Adrenal gland (tissue), 12 donors: Measurements from ENCODE around the gene TSSC4. TPM values are rescaled to one million over a fixed set of nuclear protein-coding genes. Genes with fewer than 3 reads are reported as not detected.

Experiments used
- DNase-seq, 7 donors: peaks; one replicate each; pipeline ENCODE4 v3.0.0-alpha.2; 2019 to 2020
- H3K27ac ChIP-seq, 5 donors: fragments of 200-600 bp; sonication (generic) in 4 of 5; 1 replicate in 3 of 5; 2 replicates in 2 of 5; pipeline versions ENCODE4 v1.5.1 to v1.8.0; 2016 to 2020; ENCODE audit warnings: mild to moderate bottlenecking in 1 of 5
- H3K27me3 ChIP-seq: fragments of 200-600 bp; 2 replicates; pipeline ENCODE4 v1.8.0; 2021
- H3K36me3 ChIP-seq, 2 donors: fragments of 200-600 bp; replicated peaks in 1 of 2; 1 replicate in 1 of 2; 2 replicates in 1 of 2; pipeline versions ENCODE4 v1.5.1 to v1.8.0; 2018 to 2022
- H3K4me1 ChIP-seq, 2 donors: fragments of 200-600 bp; replicated peaks in 1 of 2; 1 replicate in 1 of 2; 2 replicates in 1 of 2; pipeline versions ENCODE4 v1.5.1 to v1.8.0; 2018 to 2021
- H3K4me3 ChIP-seq, 4 donors: fragments of 200-600 bp; sonication (generic) in 3 of 4; one replicate each; pipeline ENCODE4 v1.5.1; 2016 to 2018
- H3K9me3 ChIP-seq, 3 donors: fragments of 200-600 bp; sonication (generic) in 1 of 3; replicated peaks in 1 of 3; 1 replicate in 2 of 3; 2 replicates in 1 of 3; pipeline versions ENCODE4 v1.5.1 to v1.8.0; 2016 to 2021
- POLR2A ChIP-seq, 2 donors: fragments of 450-650 bp; IDR thresholded peaks; one replicate each; pipeline ENCODE4 v1.6.1; 2017; ENCODE audit warnings: antibody characterized with exemption in 2 of 2, mild to moderate bottlenecking in 2 of 2, moderate library complexity in 1 of 2
- WGBS, 4 donors: extraction: QIAGEN DNeasy Blood & Tissue Kit in 2 of 4; methylation state at CpG; one replicate each; pipeline versions ENCODE4 v1.1.5 to v1.1.7; 2013 to 2017; 5-methylcytosine and 5-hydroxymethylcytosine counted together
- intact Hi-C, 2 donors: fragments of 100-400 bp; cut with DNase I; formaldehyde crosslinking; loops; one replicate each; pipeline versions ENCODE4 v1.14.1 to v1.15.0; 2022 to 2023
- polyA plus RNA-seq, 3 donors: library from polyadenylated mRNA; stranded (reverse); fragments of 200-250 nt in 2 of 3; fragments of 350-450 nt in 1 of 3; fragmentation: Illumina TruSeq in 1 of 3; extraction: RNeasy Lipid Tissue Mini Kit (QIAGEN cat#74804) in 1 of 3; gene quantifications; one replicate each; pipeline ENCODE4 v1.2.3, GENCODE V29; 2013 to 2014
- total RNA-seq, 9 donors: library from RNA; depleted of rRNA in 4 of 9; stranded (reverse); fragments of >200 nt in 4 of 9; fragments of 120-200 nt in 1 of 9; fragmentation: NEBNext Ultra II Directional in 1 of 9; extraction: Animal tissue kit (Norgen Biotek cat#: 25700) in 1 of 9; gene quantifications; one replicate each; pipeline versions ENCODE4 v1.1.0 to v1.2.4, GENCODE V29; 2013 to 2023
- TF ChIP-seq, protein P1 (sequence below), 6 experiments: fragments of 450-650 bp in 4 of 6; fragments of 200-600 bp in 2 of 6; sonication (generic) in 1 of 6; IDR thresholded peaks; 1 replicate in 5 of 6; 2 replicates in 1 of 6; pipeline versions ENCODE4 v1.5.1 to v1.8.0; 2016 to 2021; ENCODE audit warnings: antibody characterized with exemption in 6 of 6, mild to moderate bottlenecking in 2 of 6, moderate library complexity in 1 of 6
- donor health status: healthy with polysubstance abuse.
- donor health status: Bipolar disorder and iron deficiency.
- donor health status: DM: yes; HTN: yes; CAD: no.
- donor health status: DM: no; HTN: no; CAD: no.
- donor health status: DM: no; HTN: no; CAD: no.
- donor health status: DM: yes; HTN: yes; CAD: no.

Gene TSSC4
- total and polyA plus RNA-seq, 12 donors: 3.4 to 94.6 (median 38.1) TPM

DNA sequence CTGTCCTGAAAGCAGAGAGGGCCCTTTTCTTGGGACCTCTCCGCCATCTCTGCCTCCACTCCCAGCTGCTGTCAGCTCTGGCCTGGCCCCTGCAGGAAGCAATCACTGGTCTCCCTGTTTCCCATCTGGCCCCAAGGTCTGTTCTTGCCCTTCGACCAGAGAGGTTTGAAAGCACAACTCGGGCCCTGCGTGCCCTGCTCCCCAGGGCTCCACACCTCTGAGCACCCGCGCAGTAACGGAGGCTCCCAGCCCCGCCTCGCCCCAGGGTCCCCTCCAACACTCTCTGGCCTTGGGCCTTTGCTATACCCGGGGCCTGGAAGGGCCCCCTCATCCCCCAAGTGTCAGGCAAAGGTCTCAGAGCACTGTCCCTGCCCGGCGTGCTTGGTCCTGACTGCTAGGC is 31.2 kb upstream of the TSSC4 start:
- Histone ChIP-seq H3K9me3 (no peaks in the 10 kb centered on the region), H3K4me1 (no peaks in the 10 kb centered on the region), H3K36me3 (no peaks in the 10 kb centered on the region), H3K27ac (no peak overlapping the region), H3K4me3 (no peak overlapping the region), H3K27me3 (no peaks in the 10 kb centered on the region)
- intact Hi-C loops: loop anchor here in 1 of 2 donors (5.0 kb wide), 1 partner anchor 57 kb away; no protein-coding TSS in a partner anchor
- DNase-seq: peak in 1 of 7 donors; percentile 3
- 80 to 85% (median 83%) methylated on average over 11 to 12 of the region's 12 CpGs for WGBS, 4 donors
- TF ChIP-seq, protein P1, sequence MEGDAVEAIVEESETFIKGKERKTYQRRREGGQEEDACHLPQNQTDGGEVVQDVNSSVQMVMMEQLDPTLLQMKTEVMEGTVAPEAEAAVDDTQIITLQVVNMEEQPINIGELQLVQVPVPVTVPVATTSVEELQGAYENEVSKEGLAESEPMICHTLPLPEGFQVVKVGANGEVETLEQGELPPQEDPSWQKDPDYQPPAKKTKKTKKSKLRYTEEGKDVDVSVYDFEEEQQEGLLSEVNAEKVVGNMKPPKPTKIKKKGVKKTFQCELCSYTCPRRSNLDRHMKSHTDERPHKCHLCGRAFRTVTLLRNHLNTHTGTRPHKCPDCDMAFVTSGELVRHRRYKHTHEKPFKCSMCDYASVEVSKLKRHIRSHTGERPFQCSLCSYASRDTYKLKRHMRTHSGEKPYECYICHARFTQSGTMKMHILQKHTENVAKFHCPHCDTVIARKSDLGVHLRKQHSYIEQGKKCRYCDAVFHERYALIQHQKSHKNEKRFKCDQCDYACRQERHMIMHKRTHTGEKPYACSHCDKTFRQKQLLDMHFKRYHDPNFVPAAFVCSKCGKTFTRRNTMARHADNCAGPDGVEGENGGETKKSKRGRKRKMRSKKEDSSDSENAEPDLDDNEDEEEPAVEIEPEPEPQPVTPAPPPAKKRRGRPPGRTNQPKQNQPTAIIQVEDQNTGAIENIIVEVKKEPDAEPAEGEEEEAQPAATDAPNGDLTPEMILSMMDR (IDR thresholded peaks at IDR 0.05): no peak
- TF ChIP-seq POLR2A (IDR thresholded peaks at IDR 0.05): no peak

DNA sequence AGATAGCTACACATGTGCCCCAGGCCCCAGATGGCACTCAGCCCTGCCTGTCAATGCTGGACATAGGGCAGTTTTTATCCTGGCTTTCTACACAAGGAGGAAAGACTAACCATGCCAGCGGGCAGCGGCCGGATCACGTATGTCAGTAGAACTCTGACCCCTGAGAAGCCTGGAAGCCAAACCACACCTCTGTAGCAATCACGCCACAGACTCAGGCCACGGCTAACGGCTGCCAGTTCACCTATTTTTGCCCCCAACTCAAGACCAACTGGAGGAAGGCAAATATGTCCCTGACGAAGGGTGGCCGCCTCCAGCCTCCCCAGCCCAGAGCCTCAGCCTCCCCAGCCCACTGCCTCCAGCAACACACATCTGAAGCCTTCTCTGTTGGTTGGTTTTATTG is 30.7 kb upstream of the TSSC4 start:
- no peak overlapping the region for H3K4me3 ChIP-seq
- 88 to 97% (median 91%) methylated on average over 9 of the region's 9 CpGs for WGBS, 4 donors
- DNase-seq: peak in 1 of 7 donors; percentile 5
- H3K27me3 ChIP-seq: no peaks in the 10 kb centered on the region
- H3K9me3 ChIP-seq: no peaks in the 10 kb centered on the region
- H3K27ac ChIP-seq: no peak overlapping the region
- no peaks in the 10 kb centered on the region for H3K4me1 ChIP-seq
- intact Hi-C loops: loop anchor here in 1 of 2 donors (5.0 kb wide), 1 partner anchor 58 kb away; no protein-coding TSS in a partner anchor
- TF ChIP-seq POLR2A (IDR thresholded peaks at IDR 0.05): no peak
- TF ChIP-seq, protein P1 (IDR thresholded peaks at IDR 0.05): no peak
- no peaks in the 10 kb centered on the region for H3K36me3 ChIP-seq

DNA sequence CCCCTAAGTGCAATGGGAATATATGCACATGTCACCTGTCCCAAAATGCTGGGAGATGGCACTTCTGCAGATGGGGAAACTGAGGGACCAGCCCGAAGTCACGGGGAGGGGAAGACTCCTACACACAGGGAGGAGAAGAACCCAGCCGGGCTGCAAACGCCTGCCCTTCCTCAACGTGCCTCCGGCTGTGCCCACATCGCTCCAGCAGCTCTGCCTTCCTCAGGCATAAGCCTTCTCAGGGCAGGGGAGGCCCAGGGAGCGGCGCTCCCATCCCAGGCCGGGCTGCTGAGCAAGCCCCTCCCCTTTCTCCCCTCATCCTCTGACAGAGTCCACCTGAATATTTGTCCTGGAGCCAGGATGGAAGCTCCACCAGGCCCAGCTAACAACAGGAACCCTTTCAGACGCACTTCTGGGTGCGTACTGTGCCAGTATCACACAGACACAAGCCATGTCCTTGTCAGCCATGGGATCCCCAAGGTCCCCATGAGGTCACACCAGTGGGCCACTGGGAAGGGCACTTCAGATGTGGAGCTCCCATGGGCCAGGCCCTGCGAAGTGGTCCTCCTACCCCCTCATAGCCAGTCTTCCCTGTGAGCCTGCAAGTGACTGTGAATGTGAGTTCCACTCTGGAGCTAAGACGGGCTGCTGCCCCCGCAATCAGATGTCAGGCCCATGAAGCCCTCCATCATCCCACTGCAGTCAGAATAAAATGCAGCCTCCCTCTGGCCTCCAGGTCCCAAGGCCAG is 25.9 kb upstream of the TSSC4 start:
- TF ChIP-seq, protein P1 (IDR thresholded peaks at IDR 0.05): no peak
- TF ChIP-seq POLR2A (IDR thresholded peaks at IDR 0.05): no peak
- Histone ChIP-seq H3K36me3 (no peaks in the 10 kb centered on the region), H3K27me3 (no peaks in the 10 kb centered on the region), H3K4me1 (peaks cover 4 to 11% of the 10 kb centered on the region in 2 donors), H3K9me3 (no peaks in the 10 kb centered on the region), H3K27ac (no peak overlapping the region), H3K4me3 (no peak overlapping the region)
- intact Hi-C loops: no loop called here
- peak in 1 of 7 donors; percentile 8 for DNase-seq
- 90 to 93% (median 92%) methylated on average over 6 to 15 of the region's 15 CpGs for WGBS, 4 donors

DNA sequence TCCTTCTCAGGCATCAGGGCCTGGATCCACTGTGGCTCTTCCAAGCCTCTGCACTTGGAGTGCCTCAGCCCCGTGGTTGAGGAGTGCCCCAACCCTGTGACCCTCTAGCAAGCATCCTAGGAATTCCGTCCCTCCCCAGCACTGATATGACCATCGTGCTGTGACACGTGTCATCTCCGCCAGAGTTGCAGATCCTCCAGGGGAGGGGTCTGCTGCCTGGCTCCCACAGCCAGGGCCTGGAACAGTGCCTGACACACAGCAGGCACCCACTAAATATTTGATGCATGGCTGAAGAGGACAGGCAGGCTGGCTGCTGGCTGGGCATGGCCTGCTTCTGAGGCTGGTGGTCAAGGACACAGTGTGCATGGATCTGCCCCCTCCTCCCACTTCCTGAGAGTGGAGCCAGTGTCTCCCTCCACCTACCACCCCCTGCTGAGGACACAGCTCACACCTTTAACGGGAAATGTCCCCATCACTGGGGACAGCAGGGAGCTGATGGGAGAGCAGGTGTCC is 25.2 kb upstream of the TSSC4 start:
- TF ChIP-seq, protein P1 (IDR thresholded peaks at IDR 0.05): no peak
- no peak for TF ChIP-seq POLR2A (IDR thresholded peaks at IDR 0.05)
- peak in 2 of 7 donors; percentile 7 to 15 for DNase-seq
- Histone ChIP-seq H3K27ac (no peak overlapping the region), H3K4me3 (no peak overlapping the region), H3K4me1 (peaks cover 7 to 18% of the 10 kb centered on the region in 2 donors), H3K27me3 (no peaks in the 10 kb centered on the region), H3K36me3 (no peaks in the 10 kb centered on the region), H3K9me3 (no peaks in the 10 kb centered on the region)
- WGBS, 4 donors: 36 to 75% (median 64%) methylated on average over 1 to 6 of the region's 6 CpGs
- intact Hi-C loops: no loop called here
